CD14-positive monocyte (primary cell): ENCODE data around the gene SGMS1. TPM values are rescaled to one million over a fixed set of nuclear protein-coding genes. Genes with fewer than 3 reads are reported as not detected.

Experiments used
- DNase-seq, 3 donors: peaks; one replicate each; pipeline ENCODE4 v3.0.0-alpha.2; 2011 to 2022
- H2AFZ ChIP-seq: 2 replicates; pipeline ENCODE4 v1.6.0; 2012; ENCODE audit warnings: mild to moderate bottlenecking, low read depth, low read length, inconsistent platforms; ENCODE audit not compliant: insufficient read depth, poor library complexity, severe bottlenecking
- H3K27ac ChIP-seq, 2 donors: 1 replicate in 1 of 2; 2 replicates in 1 of 2; pipeline ENCODE4 v1.5.1; 2012 to 2013; ENCODE audit warnings: low read length in 2 of 2, control low read depth in 1 of 2, inconsistent platforms in 1 of 2, low read depth in 1 of 2, mild to moderate bottlenecking in 1 of 2
- H3K27me3 ChIP-seq, 2 donors: one replicate each; pipeline versions ENCODE4 v1.6.0 to v1.6.1; 2011 to 2013; ENCODE audit warnings: low read length in 2 of 2; ENCODE audit not compliant: control insufficient read depth in 2 of 2, insufficient read depth in 2 of 2
- H3K36me3 ChIP-seq, 2 donors: replicated peaks in 1 of 2; 1 replicate in 1 of 2; 2 replicates in 1 of 2; pipeline versions ENCODE4 v1.5.1 to v1.6.1; 2012 to 2013; ENCODE audit warnings: low read length in 2 of 2, control low read depth in 1 of 2, inconsistent platforms in 1 of 2, mild to moderate bottlenecking in 1 of 2; ENCODE audit not compliant: insufficient read depth in 2 of 2, control insufficient read depth in 1 of 2
- H3K4me1 ChIP-seq, 2 donors: 1 replicate in 1 of 2; 2 replicates in 1 of 2; pipeline versions ENCODE4 v1.5.1 to v1.6.1; 2012 to 2013; ENCODE audit warnings: low read length in 2 of 2, control low read depth in 1 of 2, inconsistent platforms in 1 of 2, mild to moderate bottlenecking in 1 of 2, moderate library complexity in 1 of 2; ENCODE audit not compliant: insufficient read depth in 2 of 2, control insufficient read depth in 1 of 2
- H3K4me2 ChIP-seq: replicated peaks from 2 replicates; pipeline ENCODE3; 2012; ENCODE audit warnings: low read length, moderate library complexity, mild to moderate bottlenecking; ENCODE audit not compliant: poor library complexity, severe bottlenecking; ENCODE audit errors: extremely low read depth
- H3K4me3 ChIP-seq, 3 experiments: fragments of 200-600 bp in 1 of 3; sonication (generic) in 1 of 3; replicated peaks in 1 of 3; 1 replicate in 2 of 3; 2 replicates in 1 of 3; pipeline ENCODE4 v1.5.1; 2011 to 2013; ENCODE audit warnings: low read length in 3 of 3, mild to moderate bottlenecking in 3 of 3, control low read depth in 2 of 3, low read depth in 2 of 3, inconsistent platforms in 1 of 3, moderate library complexity in 1 of 3
- H3K79me2 ChIP-seq: 2 replicates; pipeline ENCODE4 v1.6.0; 2012; ENCODE audit warnings: mild to moderate bottlenecking, control low read depth, inconsistent platforms, low read length, moderate library complexity; ENCODE audit not compliant: insufficient read depth
- H3K9ac ChIP-seq: 2 replicates; pipeline ENCODE4 v1.6.0; 2017; ENCODE audit warnings: low read length, mild to moderate bottlenecking; ENCODE audit not compliant: insufficient read depth, poor library complexity, severe bottlenecking
- H3K9me3 ChIP-seq, 2 donors: replicated peaks in 1 of 2; 1 replicate in 1 of 2; 2 replicates in 1 of 2; pipeline versions ENCODE4 v1.5.1 to v1.6.1; 2012 to 2013; ENCODE audit warnings: low read length in 2 of 2, control low read depth in 1 of 2; ENCODE audit not compliant: control insufficient read depth in 1 of 2, insufficient read depth in 1 of 2
- H4K20me1 ChIP-seq: 2 replicates; pipeline ENCODE4 v1.6.0; 2012; ENCODE audit warnings: mild to moderate bottlenecking, low read length, control low read depth, moderate library complexity; ENCODE audit not compliant: insufficient read depth
- H3K27ac Mint-ChIP-seq, 7 donors: one replicate each; pipeline ENCODE4 v1.8.0; 2020; ENCODE audit warnings: mild to moderate bottlenecking in 7 of 7, mixed read lengths in 7 of 7, moderate library complexity in 6 of 7, inconsistent platforms in 2 of 7
- H3K27me3 Mint-ChIP-seq, 3 donors: one replicate each; pipeline ENCODE4 v1.8.0; 2021 to 2022; ENCODE audit warnings: low read depth in 3 of 3, mild to moderate bottlenecking in 3 of 3, mixed read lengths in 3 of 3, moderate library complexity in 3 of 3, inconsistent platforms in 1 of 3
- H3K36me3 Mint-ChIP-seq, 2 donors: one replicate each; pipeline ENCODE4 v1.8.0; 2020; ENCODE audit warnings: mixed read lengths in 2 of 2, inconsistent platforms in 1 of 2, mild to moderate bottlenecking in 1 of 2
- H3K4me1 Mint-ChIP-seq: one replicate; pipeline ENCODE4 v1.8.0; 2020; ENCODE audit warnings: mild to moderate bottlenecking, mixed read lengths
- H3K4me3 Mint-ChIP-seq, 2 donors: one replicate each; pipeline ENCODE4 v1.8.0; 2020; ENCODE audit warnings: mild to moderate bottlenecking in 2 of 2, mixed read lengths in 2 of 2, moderate library complexity in 1 of 2
- H3K9me3 Mint-ChIP-seq, 7 donors: one replicate each; pipeline ENCODE4 v1.8.0; 2020 to 2022; ENCODE audit warnings: mixed read lengths in 7 of 7, mild to moderate bottlenecking in 6 of 7, moderate library complexity in 6 of 7, inconsistent platforms in 2 of 7
- CTCF ChIP-seq: fragments of 200-600 bp; IDR thresholded peaks from one replicate; pipeline ENCODE4 v1.8.0; 2022; ENCODE audit warnings: antibody characterized with exemption, mild to moderate bottlenecking
- WGBS: methylation state at CpG from one replicate; pipeline ENCODE4 v1.1.5; 2013; ENCODE audit warnings: missing lambda C conversion rate; ENCODE audit not compliant: insufficient coverage; 5-methylcytosine and 5-hydroxymethylcytosine counted together
- intact Hi-C, 2 donors: fragments of 100-400 bp; cut with micrococcal nuclease; formaldehyde crosslinking; loops; one replicate each; pipeline versions ENCODE4 v1.15.0 to v1.15.1; 2023
- polyA plus RNA-seq, 3 donors: library from polyadenylated mRNA; depleted of rRNA in 1 of 3; unstranded in 2 of 3; stranded (reverse) in 1 of 3; fragments of 300-500 nt in 2 of 3; fragments of >200 nt in 1 of 3; fragmentation: Illumina TruSeq in 2 of 3; gene quantifications; 1 replicate in 2 of 3; 2 replicates in 1 of 3; pipeline ENCODE4 v1.2.3, GENCODE V29; 2012 to 2021

SGMS1 gene
- polyA plus RNA-seq, 3 donors = 19.5 to 20.6 (median 20.4) TPM

GRCh38 chr10:50335397-50335796 lies 288.4 kb downstream of the SGMS1 start:
- intact Hi-C loops = no loop called here
- Mint-ChIP-seq H3K27me3 (peaks cover 0 to 1% (median 0%) of the 10 kb centered on the region in 3 donors), H3K9me3 (no peaks in the 10 kb centered on the region), H3K27ac (no peak overlapping the region), H3K4me1 (peaks cover 11% of the 10 kb centered on the region), H3K4me3 (no peak overlapping the region), H3K36me3 (peaks cover 48 to 52% of the 10 kb centered on the region in 2 donors)
- no peak for DNase-seq
- H3K9me3 ChIP-seq = no peaks in the 10 kb centered on the region
- H3K4me2 ChIP-seq = no peak overlapping the region
- H3K79me2 ChIP-seq = no peaks in the 10 kb centered on the region
- H3K27me3 ChIP-seq = no peaks in the 10 kb centered on the region
- H3K4me3 ChIP-seq = no peak overlapping the region
- WGBS = no CpG with 5 or more reads among the region's 2 CpGs
- H2AFZ ChIP-seq = no peak overlapping the region
- H3K27ac ChIP-seq = no peak overlapping the region
- H3K36me3 ChIP-seq = peaks cover 3 to 36% of the 10 kb centered on the region in 2 donors
- H3K4me1 ChIP-seq = no peaks in the 10 kb centered on the region
- TF ChIP-seq CTCF = no peak
- H3K9ac ChIP-seq = no peak overlapping the region
- peaks cover 75% of the 10 kb centered on the region for H4K20me1 ChIP-seq

GRCh38 chr10:50334273-50334672 lies 289.5 kb downstream of the SGMS1 start:
- no peak overlapping the region for H3K4me3 Mint-ChIP-seq
- Histone ChIP-seq H3K4me1 (no peaks in the 10 kb centered on the region), H3K9ac (no peak overlapping the region), H3K9me3 (no peaks in the 10 kb centered on the region), H3K4me2 (no peak overlapping the region), H3K36me3 (peaks cover 0 to 25% of the 10 kb centered on the region in 2 donors), H3K27ac (no peak overlapping the region), H2AFZ (no peak overlapping the region), H4K20me1 (peaks cover 64% of the 10 kb centered on the region), H3K79me2 (no peaks in the 10 kb centered on the region), H3K27me3 (no peaks in the 10 kb centered on the region), H3K4me3 (no peak overlapping the region)
- peaks cover 37 to 41% of the 10 kb centered on the region in 2 donors for H3K36me3 Mint-ChIP-seq
- WGBS = no CpG with 5 or more reads among the region's 2 CpGs
- H3K27ac Mint-ChIP-seq = no peak overlapping the region
- no peaks in the 10 kb centered on the region for H3K9me3 Mint-ChIP-seq
- peaks cover 11% of the 10 kb centered on the region for H3K4me1 Mint-ChIP-seq
- TF ChIP-seq CTCF = no peak
- DNase-seq = no peak
- H3K27me3 Mint-ChIP-seq = peaks cover 0 to 1% (median 0%) of the 10 kb centered on the region in 3 donors
- intact Hi-C loops = no loop called here
